Panc1 (cell line): ENCODE data around the gene DIAPH3. TPM values are rescaled to one million over a fixed set of nuclear protein-coding genes. Genes with fewer than 3 reads are reported as not detected.

Experiments used
- ATAC-seq: fragments of 200-7000 bp; cut with Tn5 transposase; 2 replicates; pipeline ENCODE4 v1.9.1; 2020; ENCODE audit warnings: mild to moderate bottlenecking, moderate library complexity
- BruUV-seq: library from RNA; stranded (reverse); fragments of 400-500 nt; replicated peaks from 2 replicates; lab custom pipeline; 2021; lab: Mats Ljungman, UMichigan
- CTCF ChIA-PET: fragments of 300-600 bp; sonication (Branson Sonifier 250); formaldehyde crosslinking; loops from one replicate; lab custom pipeline; 2022; ENCODE audit warnings: antibody characterized with exemption; lab: Charles Lee
- POLR2A ChIA-PET: fragments of 300-600 bp; sonication (Branson Sonifier 250); formaldehyde crosslinking; loops from one replicate; lab custom pipeline; 2022; ENCODE audit warnings: antibody characterized with exemption; lab: Charles Lee
- DNase-seq: peaks from one replicate; pipeline ENCODE4 v3.0.0-alpha.2; 2010; ENCODE audit warnings: low read depth, low spot score
- H3K27ac ChIP-seq: 2 replicates; pipeline ENCODE4 v1.5.1; 2011; ENCODE audit warnings: mild to moderate bottlenecking, low read length, inconsistent platforms
- H3K27me3 ChIP-seq: fragments of 200-500 bp; sonication (Bioruptor generic); 2 replicates; pipeline ENCODE4 v1.6.0; 2014; ENCODE audit warnings: low read length, inconsistent platforms; ENCODE audit not compliant: control insufficient read depth, insufficient read depth
- H3K36me3 ChIP-seq: fragments of 200-500 bp; sonication (Bioruptor generic); 2 replicates; pipeline ENCODE4 v1.5.1; 2014; ENCODE audit warnings: inconsistent platforms, mild to moderate bottlenecking, low read length, moderate library complexity; ENCODE audit not compliant: control insufficient read depth, insufficient read depth
- H3K4me1 ChIP-seq: 2 replicates; pipeline ENCODE4 v1.5.1; 2011; ENCODE audit warnings: inconsistent platforms, mild to moderate bottlenecking, low read length, moderate library complexity; ENCODE audit not compliant: control insufficient read depth, insufficient read depth
- H3K4me3 ChIP-seq, 2 experiments: 2 replicates each; pipeline ENCODE4 v1.5.1; 2011 to 2012; ENCODE audit warnings: low read depth in 2 of 2, low read length in 2 of 2, mild to moderate bottlenecking in 2 of 2, inconsistent platforms in 1 of 2, moderate library complexity in 1 of 2
- H3K9me3 ChIP-seq: fragments of 200-500 bp; sonication (Bioruptor generic); 2 replicates; pipeline ENCODE4 v1.5.1; 2014; ENCODE audit warnings: low read depth, mild to moderate bottlenecking, inconsistent platforms, low read length, moderate library complexity; ENCODE audit not compliant: control insufficient read depth, insufficient read depth
- POLR2AphosphoS5 ChIP-seq: IDR thresholded peaks from 2 replicates; pipeline ENCODE4 v1.6.1; 2012; ENCODE audit warnings: mild to moderate bottlenecking, low read depth, low read length, moderate library complexity
- SIN3A ChIP-seq: IDR thresholded peaks from 2 replicates; pipeline ENCODE4 v1.6.1; 2012; ENCODE audit warnings: low read depth, mild to moderate bottlenecking, low read length, moderate library complexity, borderline replicate concordance; ENCODE audit not compliant: insufficient read depth
- TCF7L2 ChIP-seq: IDR thresholded peaks from 2 replicates; pipeline ENCODE4 v1.6.1; 2011; ENCODE audit warnings: mild to moderate bottlenecking, low read depth, low read length, inconsistent platforms
- in situ Hi-C: cut with HindIII; loops from 2 replicates; pipeline ENCODE4 v1.10.0; 2016; ENCODE audit warnings: low sequenced_read_pairs, low pct_unique_long_range_greater_than_20kb
- intact Hi-C: fragments of 100-400 bp; cut with micrococcal nuclease; formaldehyde crosslinking; loops from one replicate; pipeline ENCODE4 v1.10.0; 2022; ENCODE audit not compliant: unreplicated experiment
- total RNA-seq: library from RNA; stranded (reverse); gene quantifications from one replicate; pipeline ENCODE4 v1.2.1, GENCODE V29; 2021; ENCODE audit not compliant: unreplicated experiment
- TF ChIP-seq, protein P1 (sequence below), 2 experiments: IDR thresholded peaks; 2 replicates each; pipeline ENCODE4 v1.6.1; 2011 to 2012; ENCODE audit warnings: low read depth in 2 of 2, control low read depth in 1 of 2, low read length in 1 of 2, mild to moderate bottlenecking in 1 of 2, moderate library complexity in 1 of 2; ENCODE audit not compliant: insufficient read depth in 1 of 2
- TF ChIP-seq, protein P2 (sequence below): fragments of 450-650 bp; IDR thresholded peaks from 2 replicates; pipeline ENCODE4 v1.5.1; 2017; ENCODE audit warnings: mild to moderate bottlenecking

DIAPH3 gene
- total RNA-seq, 1 experiment from 2014 or later, result 15.4 TPM

DNA sequence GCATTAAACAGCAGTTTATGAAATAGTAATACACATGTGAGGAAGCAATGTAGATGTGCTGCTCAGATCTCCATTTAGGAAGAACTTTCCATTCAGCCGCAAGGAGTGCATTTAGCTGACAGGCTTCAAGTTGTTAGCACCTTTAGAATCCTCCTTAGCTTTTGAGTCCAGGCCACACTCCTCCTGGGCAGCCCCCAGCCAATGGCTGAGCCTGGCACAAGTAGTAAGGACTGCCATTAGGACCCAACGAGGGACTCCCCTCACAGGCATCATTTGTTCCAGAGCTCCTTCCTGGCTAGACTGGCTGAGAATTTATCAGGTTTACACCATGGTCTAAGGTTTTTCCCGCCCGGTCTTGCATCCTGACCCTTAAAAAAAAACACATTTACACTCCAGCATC is 201.4 kb downstream of the DIAPH3 start:
- intact Hi-C loops, result no loop called here
- ChIA-PET CTCF (no interaction called here), POLR2A (no interaction called here)
- ATAC-seq (no peak), DNase-seq (no peak)
- H3K27me3 ChIP-seq, result no peaks in the 10 kb centered on the region
- no TSS peak for BruUV-seq
- H3K36me3 ChIP-seq, result no peaks in the 10 kb centered on the region
- in situ Hi-C loops, result no loop called here
- H3K4me1 ChIP-seq, result no peaks in the 10 kb centered on the region
- H3K4me3 ChIP-seq, result no peak overlapping the region
- no peaks in the 10 kb centered on the region for H3K9me3 ChIP-seq
- TF ChIP-seq, protein P1, sequence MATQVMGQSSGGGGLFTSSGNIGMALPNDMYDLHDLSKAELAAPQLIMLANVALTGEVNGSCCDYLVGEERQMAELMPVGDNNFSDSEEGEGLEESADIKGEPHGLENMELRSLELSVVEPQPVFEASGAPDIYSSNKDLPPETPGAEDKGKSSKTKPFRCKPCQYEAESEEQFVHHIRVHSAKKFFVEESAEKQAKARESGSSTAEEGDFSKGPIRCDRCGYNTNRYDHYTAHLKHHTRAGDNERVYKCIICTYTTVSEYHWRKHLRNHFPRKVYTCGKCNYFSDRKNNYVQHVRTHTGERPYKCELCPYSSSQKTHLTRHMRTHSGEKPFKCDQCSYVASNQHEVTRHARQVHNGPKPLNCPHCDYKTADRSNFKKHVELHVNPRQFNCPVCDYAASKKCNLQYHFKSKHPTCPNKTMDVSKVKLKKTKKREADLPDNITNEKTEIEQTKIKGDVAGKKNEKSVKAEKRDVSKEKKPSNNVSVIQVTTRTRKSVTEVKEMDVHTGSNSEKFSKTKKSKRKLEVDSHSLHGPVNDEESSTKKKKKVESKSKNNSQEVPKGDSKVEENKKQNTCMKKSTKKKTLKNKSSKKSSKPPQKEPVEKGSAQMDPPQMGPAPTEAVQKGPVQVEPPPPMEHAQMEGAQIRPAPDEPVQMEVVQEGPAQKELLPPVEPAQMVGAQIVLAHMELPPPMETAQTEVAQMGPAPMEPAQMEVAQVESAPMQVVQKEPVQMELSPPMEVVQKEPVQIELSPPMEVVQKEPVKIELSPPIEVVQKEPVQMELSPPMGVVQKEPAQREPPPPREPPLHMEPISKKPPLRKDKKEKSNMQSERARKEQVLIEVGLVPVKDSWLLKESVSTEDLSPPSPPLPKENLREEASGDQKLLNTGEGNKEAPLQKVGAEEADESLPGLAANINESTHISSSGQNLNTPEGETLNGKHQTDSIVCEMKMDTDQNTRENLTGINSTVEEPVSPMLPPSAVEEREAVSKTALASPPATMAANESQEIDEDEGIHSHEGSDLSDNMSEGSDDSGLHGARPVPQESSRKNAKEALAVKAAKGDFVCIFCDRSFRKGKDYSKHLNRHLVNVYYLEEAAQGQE (IDR thresholded peaks at IDR 0.05; ENCODE audit: insufficient read depth in 1 of 2, low read depth in 2 of 2, low read length in 1 of 2), result no peak
- TF ChIP-seq, protein P2, sequence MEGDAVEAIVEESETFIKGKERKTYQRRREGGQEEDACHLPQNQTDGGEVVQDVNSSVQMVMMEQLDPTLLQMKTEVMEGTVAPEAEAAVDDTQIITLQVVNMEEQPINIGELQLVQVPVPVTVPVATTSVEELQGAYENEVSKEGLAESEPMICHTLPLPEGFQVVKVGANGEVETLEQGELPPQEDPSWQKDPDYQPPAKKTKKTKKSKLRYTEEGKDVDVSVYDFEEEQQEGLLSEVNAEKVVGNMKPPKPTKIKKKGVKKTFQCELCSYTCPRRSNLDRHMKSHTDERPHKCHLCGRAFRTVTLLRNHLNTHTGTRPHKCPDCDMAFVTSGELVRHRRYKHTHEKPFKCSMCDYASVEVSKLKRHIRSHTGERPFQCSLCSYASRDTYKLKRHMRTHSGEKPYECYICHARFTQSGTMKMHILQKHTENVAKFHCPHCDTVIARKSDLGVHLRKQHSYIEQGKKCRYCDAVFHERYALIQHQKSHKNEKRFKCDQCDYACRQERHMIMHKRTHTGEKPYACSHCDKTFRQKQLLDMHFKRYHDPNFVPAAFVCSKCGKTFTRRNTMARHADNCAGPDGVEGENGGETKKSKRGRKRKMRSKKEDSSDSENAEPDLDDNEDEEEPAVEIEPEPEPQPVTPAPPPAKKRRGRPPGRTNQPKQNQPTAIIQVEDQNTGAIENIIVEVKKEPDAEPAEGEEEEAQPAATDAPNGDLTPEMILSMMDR, result no peak
- TF ChIP-seq POLR2AphosphoS5 (no peak), SIN3A (no peak), TCF7L2 (no peak)
- no peak overlapping the region for H3K27ac ChIP-seq

DNA sequence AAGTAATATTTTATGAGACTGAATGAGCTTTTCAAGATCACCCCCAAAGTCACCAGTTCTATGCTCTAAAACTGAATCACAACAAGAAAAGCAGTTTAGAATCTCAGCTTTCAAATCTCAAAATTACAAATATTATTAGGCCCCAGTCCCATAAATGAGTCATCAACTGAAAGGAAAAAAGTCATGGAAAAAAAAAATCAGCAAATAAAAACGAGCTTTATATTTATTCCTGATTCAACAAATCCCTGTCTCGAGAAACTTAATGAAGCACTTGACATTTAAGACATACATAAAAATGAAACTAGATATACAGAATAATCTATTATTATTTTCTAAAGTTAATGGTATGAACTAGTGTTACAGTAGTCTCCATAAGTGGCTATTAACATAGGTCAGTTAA is 203.0 kb downstream of the DIAPH3 start:
- in situ Hi-C loops (no loop called here), intact Hi-C loops (no loop called here)
- TF ChIP-seq, protein P1 (IDR thresholded peaks at IDR 0.05; ENCODE audit: insufficient read depth in 1 of 2, low read depth in 2 of 2, low read length in 1 of 2), result no peak
- TF ChIP-seq POLR2AphosphoS5, result no peak
- no peak for TF ChIP-seq SIN3A
- TF ChIP-seq, protein P2, result no peak
- TF ChIP-seq TCF7L2, result no peak
- Histone ChIP-seq H3K4me1 (no peaks in the 10 kb centered on the region), H3K27me3 (no peaks in the 10 kb centered on the region), H3K27ac (no peak overlapping the region), H3K9me3 (no peaks in the 10 kb centered on the region), H3K4me3 (no peak overlapping the region), H3K36me3 (no peaks in the 10 kb centered on the region)
- ChIA-PET POLR2A (interaction anchor here (0.6 kb wide), 1 partner anchor 21 kb away, joined by 3 read pairs; no protein-coding TSS in a partner anchor), CTCF (no interaction called here)
- no peak for ATAC-seq
- no peak for DNase-seq
- no TSS peak for BruUV-seq
